Measurements from ENCODE around the gene PIK3CG.
"Not testable (repeated sequence)": the region's sequence is repeated elsewhere in the genome, so short reads cannot be mapped to it uniquely, and the experiment has no call there.

DNA sequence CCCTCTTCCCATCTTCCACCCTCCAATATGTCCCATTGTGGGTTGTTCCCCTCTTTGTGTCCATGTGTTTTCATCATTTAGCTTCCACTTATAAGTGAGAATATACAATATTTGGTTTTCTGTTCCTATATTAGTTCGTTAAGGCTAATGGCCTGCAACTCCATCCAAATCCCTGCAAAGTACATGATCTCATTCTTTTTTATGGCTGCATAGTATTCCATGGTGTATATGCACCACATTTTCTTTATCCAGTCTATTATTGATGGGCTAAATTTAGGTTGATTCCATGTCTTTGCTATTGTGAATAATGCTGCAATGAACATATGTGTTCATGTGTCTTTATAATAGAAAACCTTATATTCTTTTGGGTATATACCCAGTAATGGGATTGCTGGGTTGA, 90.8 kb downstream of the PIK3CG start:
- TF ChIP-seq POLR2AphosphoS5 (IDR thresholded peaks at IDR 0.05; ENCODE audit: low read depth, low read length); CTCF (IDR thresholded peaks at IDR 0.05); TCF7L2 (IDR thresholded peaks at IDR 0.05; ENCODE audit: low read depth, low read length); SIN3A (IDR thresholded peaks at IDR 0.05; ENCODE audit: borderline replicate concordance, insufficient read depth, low read depth, low read length): not testable (repeated sequence)
- TF ChIP-seq, protein P1, sequence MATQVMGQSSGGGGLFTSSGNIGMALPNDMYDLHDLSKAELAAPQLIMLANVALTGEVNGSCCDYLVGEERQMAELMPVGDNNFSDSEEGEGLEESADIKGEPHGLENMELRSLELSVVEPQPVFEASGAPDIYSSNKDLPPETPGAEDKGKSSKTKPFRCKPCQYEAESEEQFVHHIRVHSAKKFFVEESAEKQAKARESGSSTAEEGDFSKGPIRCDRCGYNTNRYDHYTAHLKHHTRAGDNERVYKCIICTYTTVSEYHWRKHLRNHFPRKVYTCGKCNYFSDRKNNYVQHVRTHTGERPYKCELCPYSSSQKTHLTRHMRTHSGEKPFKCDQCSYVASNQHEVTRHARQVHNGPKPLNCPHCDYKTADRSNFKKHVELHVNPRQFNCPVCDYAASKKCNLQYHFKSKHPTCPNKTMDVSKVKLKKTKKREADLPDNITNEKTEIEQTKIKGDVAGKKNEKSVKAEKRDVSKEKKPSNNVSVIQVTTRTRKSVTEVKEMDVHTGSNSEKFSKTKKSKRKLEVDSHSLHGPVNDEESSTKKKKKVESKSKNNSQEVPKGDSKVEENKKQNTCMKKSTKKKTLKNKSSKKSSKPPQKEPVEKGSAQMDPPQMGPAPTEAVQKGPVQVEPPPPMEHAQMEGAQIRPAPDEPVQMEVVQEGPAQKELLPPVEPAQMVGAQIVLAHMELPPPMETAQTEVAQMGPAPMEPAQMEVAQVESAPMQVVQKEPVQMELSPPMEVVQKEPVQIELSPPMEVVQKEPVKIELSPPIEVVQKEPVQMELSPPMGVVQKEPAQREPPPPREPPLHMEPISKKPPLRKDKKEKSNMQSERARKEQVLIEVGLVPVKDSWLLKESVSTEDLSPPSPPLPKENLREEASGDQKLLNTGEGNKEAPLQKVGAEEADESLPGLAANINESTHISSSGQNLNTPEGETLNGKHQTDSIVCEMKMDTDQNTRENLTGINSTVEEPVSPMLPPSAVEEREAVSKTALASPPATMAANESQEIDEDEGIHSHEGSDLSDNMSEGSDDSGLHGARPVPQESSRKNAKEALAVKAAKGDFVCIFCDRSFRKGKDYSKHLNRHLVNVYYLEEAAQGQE (IDR thresholded peaks at IDR 0.05; ENCODE audit: insufficient read depth in 1 of 2, low read depth in 2 of 2, low read length in 1 of 2), result not testable (repeated sequence)
